H1 (cell line): Measurements from ENCODE around the gene SIN3B. TPM values are rescaled to one million over a fixed set of nuclear protein-coding genes. Genes with fewer than 3 reads are reported as not detected.

Experiments used
- CTCF ChIA-PET: fragments of 300-600 bp; sonication (Branson Sonifier 250); formaldehyde crosslinking; loops from one replicate; lab custom pipeline; 2021; ENCODE audit not compliant: partially characterized antibody; lab: Charles Lee
- POLR2A ChIA-PET: fragments of 300-600 bp; sonication (Branson Sonifier 250); formaldehyde crosslinking; loops from one replicate; lab custom pipeline; 2021; ENCODE audit warnings: inconsistent platforms; ENCODE audit not compliant: partially characterized antibody; lab: Charles Lee
- DNase-seq, 2 experiments: peaks; one replicate each; pipeline versions ENCODE4 v3.0.0 to v3.0.0-alpha.2; 2010 to 2022; ENCODE audit warnings: low spot score in 2 of 2, low read depth in 1 of 2, mixed read lengths in 1 of 2
- FAIRE-seq: peaks from 2 replicates; lab custom pipeline; 2011; peaks lifted over from hg19 to GRCh38; lab: Jason Lieb, UNC
- H2AFZ ChIP-seq: 2 replicates; pipeline ENCODE4 v1.8.1; 2012; ENCODE audit warnings: low read length, inconsistent platforms
- H2AK5ac ChIP-seq: 2 replicates; pipeline ENCODE4 v1.6.1; 2013; ENCODE audit warnings: low read depth, low read length
- H2BK120ac ChIP-seq: replicated peaks from 2 replicates; pipeline ENCODE3; 2013; ENCODE audit warnings: low read depth, low read length, inconsistent platforms
- H2BK12ac ChIP-seq: 2 replicates; pipeline ENCODE4 v1.6.1; 2013; ENCODE audit warnings: low read depth, low read length
- H2BK15ac ChIP-seq: 2 replicates; pipeline ENCODE4 v1.6.1; 2013; ENCODE audit warnings: low read length
- H2BK20ac ChIP-seq: 2 replicates; pipeline ENCODE4 v1.6.1; 2013; ENCODE audit warnings: low read length
- H2BK5ac ChIP-seq: 2 replicates; pipeline ENCODE4 v1.6.1; 2013; ENCODE audit warnings: low read depth, low read length
- H3K14ac ChIP-seq: 2 replicates; pipeline ENCODE4 v1.6.1; 2013; ENCODE audit warnings: inconsistent platforms; ENCODE audit not compliant: insufficient read length
- H3K18ac ChIP-seq: 2 replicates; pipeline ENCODE4 v1.6.1; 2013; ENCODE audit warnings: low read length; ENCODE audit errors: extremely low read depth
- H3K23ac ChIP-seq: 2 replicates; pipeline ENCODE4 v1.6.1; 2013; ENCODE audit warnings: inconsistent platforms; ENCODE audit not compliant: insufficient read length
- H3K23me2 ChIP-seq: 2 replicates; pipeline ENCODE4 v1.6.1; 2013; ENCODE audit warnings: low read depth, low read length
- H3K27ac ChIP-seq: 2 replicates; pipeline ENCODE4 v1.6.1; 2011; ENCODE audit warnings: low read depth, low read length, inconsistent platforms
- H3K27me3 ChIP-seq, 4 experiments: replicated peaks in 1 of 4; 1 replicate in 1 of 4; 2 replicates in 3 of 4; pipeline versions ENCODE4 v1.6.1 to v1.8.1; 2011 to 2013; ENCODE audit warnings: low read length in 3 of 4, mild to moderate bottlenecking in 3 of 4, inconsistent platforms in 2 of 4, mixed read lengths in 2 of 4, moderate library complexity in 1 of 4; ENCODE audit not compliant: control insufficient read depth in 3 of 4, insufficient read depth in 3 of 4; ENCODE audit errors: extremely low read depth in 1 of 4
- H3K36me3 ChIP-seq, 4 experiments: 2 replicates each; pipeline versions ENCODE4 v1.6.1 to v1.8.1; 2011 to 2013; ENCODE audit warnings: mild to moderate bottlenecking in 4 of 4, low read length in 3 of 4, moderate library complexity in 2 of 4, control low read depth in 1 of 4, inconsistent platforms in 1 of 4; ENCODE audit not compliant: insufficient read depth in 4 of 4, control insufficient read depth in 2 of 4
- H3K4ac ChIP-seq: replicated peaks from 2 replicates; pipeline ENCODE3; 2013; ENCODE audit warnings: low read length, low read depth, mixed read lengths, inconsistent platforms; ENCODE audit not compliant: insufficient read length
- H3K4me1 ChIP-seq, 4 experiments: replicated peaks in 1 of 4; 1 replicate in 1 of 4; 2 replicates in 3 of 4; pipeline versions ENCODE4 v1.6.1 to v1.8.1; 2011 to 2013; ENCODE audit warnings: low read length in 3 of 4, inconsistent platforms in 2 of 4, mixed read lengths in 1 of 4; ENCODE audit not compliant: insufficient read depth in 4 of 4, control insufficient read depth in 3 of 4
- H3K4me2 ChIP-seq, 2 experiments: 2 replicates each; pipeline versions ENCODE4 v1.6.1 to v1.8.1; 2011 to 2013; ENCODE audit warnings: low read depth in 2 of 2, low read length in 2 of 2, control low read depth in 1 of 2, inconsistent platforms in 1 of 2, mild to moderate bottlenecking in 1 of 2; ENCODE audit not compliant: insufficient read depth in 1 of 2
- H3K4me3 ChIP-seq, 4 experiments: fragments of 200-600, 300-600 bp in 1 of 4; sonication (generic), shearing (Covaris generic), sonication (Bioruptor Twin) in 1 of 4; 2 replicates each; pipeline versions ENCODE4 v1.5.1 to v1.8.1; 2011 to 2016; ENCODE audit warnings: low read length in 4 of 4, low read depth in 3 of 4, control low read depth in 2 of 4, inconsistent platforms in 2 of 4, mild to moderate bottlenecking in 2 of 4, mixed read lengths in 1 of 4, moderate library complexity in 1 of 4; ENCODE audit not compliant: insufficient read depth in 2 of 4; ENCODE audit errors: extremely low read depth in 1 of 4
- H3K56ac ChIP-seq: replicated peaks from 2 replicates; pipeline ENCODE3; 2013; ENCODE audit warnings: low read depth, mild to moderate bottlenecking, mixed read lengths, low read length, inconsistent platforms; ENCODE audit not compliant: insufficient read length
- H3K79me1 ChIP-seq: 2 replicates; pipeline ENCODE4 v1.6.1; 2013; ENCODE audit warnings: low read depth, low read length, control low read depth
- H3K79me2 ChIP-seq, 2 experiments: 2 replicates each; pipeline versions ENCODE4 v1.6.1 to v1.8.1; 2012 to 2013; ENCODE audit warnings: low read length in 2 of 2, mild to moderate bottlenecking in 2 of 2, inconsistent platforms in 1 of 2; ENCODE audit not compliant: insufficient read depth in 2 of 2, control insufficient read depth in 1 of 2
- H3K9ac ChIP-seq, 4 experiments: replicated peaks in 1 of 4; 1 replicate in 1 of 4; 2 replicates in 3 of 4; pipeline versions ENCODE4 v1.6.1 to v1.8.1; 2011 to 2013; ENCODE audit warnings: low read depth in 3 of 4, low read length in 3 of 4, control low read depth in 2 of 4, mild to moderate bottlenecking in 2 of 4, moderate library complexity in 2 of 4, inconsistent platforms in 1 of 4; ENCODE audit errors: extremely low read depth in 1 of 4
- H3K9me3 ChIP-seq, 2 experiments: 2 replicates each; pipeline versions ENCODE4 v1.6.1 to v1.8.1; 2012 to 2013; ENCODE audit warnings: mild to moderate bottlenecking in 2 of 2, moderate library complexity in 2 of 2, control low read depth in 1 of 2, inconsistent platforms in 1 of 2, low read depth in 1 of 2, low read length in 1 of 2, mixed read lengths in 1 of 2; ENCODE audit not compliant: insufficient read depth in 2 of 2
- H4K20me1 ChIP-seq, 2 experiments: replicated peaks in 1 of 2; 2 replicates each; pipeline versions ENCODE3 to v1.8.1; 2011 to 2013; ENCODE audit warnings: inconsistent platforms in 2 of 2, low read length in 2 of 2, mild to moderate bottlenecking in 1 of 2; ENCODE audit not compliant: insufficient read depth in 2 of 2, control insufficient read depth in 1 of 2
- H4K5ac ChIP-seq: 2 replicates; pipeline ENCODE4 v1.6.1; 2013; ENCODE audit warnings: low read length, low read depth, mixed read lengths, inconsistent platforms; ENCODE audit not compliant: insufficient read length
- H4K8ac ChIP-seq: 2 replicates; pipeline ENCODE4 v1.8.0; 2013; ENCODE audit warnings: mild to moderate bottlenecking, moderate library complexity, low read length, inconsistent platforms; ENCODE audit not compliant: insufficient read depth; ENCODE audit errors: extremely low read depth
- H4K91ac ChIP-seq: replicated peaks from 2 replicates; pipeline ENCODE3; 2013; ENCODE audit warnings: low read length, mixed read lengths, inconsistent platforms; ENCODE audit not compliant: insufficient read length
- JUND ChIP-seq: IDR thresholded peaks from 2 replicates; pipeline ENCODE4 v1.6.1; 2011; ENCODE audit warnings: mild to moderate bottlenecking, improper control_type of control experiment, low read length
- WGBS, 2 experiments: shearing (Covaris generic) in 1 of 2; methylation state at CpG; one replicate each; pipeline versions ENCODE4 v1.1.6 to v1.1.7; 2013 to 2015; ENCODE audit warnings: low lambda C conversion rate in 2 of 2, mixed read lengths in 2 of 2, inconsistent platforms in 1 of 2, low coverage in 1 of 2, missing lambda C conversion rate in 1 of 2; ENCODE audit not compliant: insufficient replicate concordance in 2 of 2, insufficient coverage in 1 of 2, insufficient read length in 1 of 2; ENCODE audit errors: extremely low coverage in 1 of 2, missing lambda C conversion rate in 1 of 2; 5-methylcytosine and 5-hydroxymethylcytosine counted together
- polyA plus RNA-seq, 7 experiments: library from polyadenylated mRNA; depleted of rRNA in 3 of 7; stranded (reverse) in 5 of 7; unstranded in 2 of 7; fragments of >200 nt in 5 of 7; fragments of 200-250 nt in 2 of 7; gene quantifications; 1 replicate in 5 of 7; 2 replicates in 1 of 7; 4 replicates in 1 of 7; pipeline versions ENCODE4 v1.2.1 to v1.2.3, GENCODE V29; 2011 to 2013; ENCODE audit warnings: missing spikeins in 2 of 7, mixed read lengths in 2 of 7
- total RNA-seq: library from RNA; stranded (reverse); fragmentation: NEBNext Ultra II Directional; extraction: Animal tissue kit (Norgen Biotek cat#: 25700); gene quantifications from 2 replicates; pipeline ENCODE4 v1.2.1, GENCODE V29; 2021

The SIN3B gene
- total and polyA plus RNA-seq, 2 of the 8 experiments (the other 6 are each of a cell fraction or from before 2014, with no cell fraction given), result 29.5 to 71.1 TPM

DNA sequence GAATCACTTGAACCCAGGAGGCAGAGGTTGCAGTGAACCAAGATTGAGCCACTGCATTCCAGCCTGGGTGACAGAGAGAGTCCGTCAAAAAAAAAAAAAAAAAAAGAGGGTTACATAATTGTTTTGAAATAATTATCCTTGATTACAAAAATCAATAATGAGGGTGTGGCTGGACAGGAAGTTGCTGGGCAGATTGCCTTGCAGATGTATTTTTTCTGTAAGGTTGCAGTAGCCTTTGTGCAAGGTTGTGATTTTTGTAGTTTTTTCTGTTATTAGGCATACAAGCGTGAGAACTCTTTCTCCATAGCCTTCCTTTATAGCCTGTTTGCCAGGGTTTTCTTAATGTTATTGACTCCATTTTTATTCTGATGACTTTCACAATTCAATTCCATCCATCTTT, 40.7 kb upstream of the SIN3B start:
- Histone ChIP-seq H2AK5ac (no peak overlapping the region), H2BK120ac (no peak overlapping the region), H4K20me1 (no peaks in the 10 kb centered on the region), H3K36me3 (no peaks in the 10 kb centered on the region), H4K8ac (no peak overlapping the region), H4K91ac (no peak overlapping the region), H2BK5ac (no peak overlapping the region), H3K27me3 (no peaks in the 10 kb centered on the region), H3K79me1 (no peaks in the 10 kb centered on the region), H3K4me3 (no peak overlapping the region), H3K23ac (no peak overlapping the region), H3K9ac (no peak overlapping the region), H3K79me2 (no peaks in the 10 kb centered on the region), H3K4me1 (no peaks in the 10 kb centered on the region), H3K27ac (no peak overlapping the region), H2BK20ac (no peak overlapping the region), H3K4me2 (no peak overlapping the region), H3K9me3 (peaks cover 13 to 14% of the 10 kb centered on the region in 2 experiments; a peak in 3 of 4 replicates), H3K18ac (no peak overlapping the region), H2BK15ac (no peak overlapping the region), H3K56ac (no peak overlapping the region), H4K5ac (no peak overlapping the region), H2BK12ac (no peak overlapping the region), H3K4ac (no peak overlapping the region)
- CTCF ChIA-PET, result no interaction called here
- DNase-seq, result no peak
- no peak for FAIRE-seq
- POLR2A ChIA-PET, result no interaction called here
- WGBS, 2 experiments, result 92% methylated on average over 2 of the region's 2 CpGs; no CpG with 5 or more reads in 1 of the 2 experiments
- TF ChIP-seq JUND, result no peak
- TF ChIP-seq, all 59 proteins: peak for 0
- no peak overlapping the region for H3K14ac ChIP-seq
- no peak overlapping the region for H2AFZ ChIP-seq
- H3K23me2 ChIP-seq, result no peaks in the 10 kb centered on the region
